Suprapubic skin (tissue), 4 donors: ENCODE results near the gene CSPG4.

Experiments used
- EP300 ChIP-seq: sonication (generic); formaldehyde crosslinking; IDR thresholded peaks from one replicate; pipeline ENCODE4 v1.6.1; 2017; ENCODE audit warnings: antibody characterized with exemption
- POLR2AphosphoS5 ChIP-seq, 3 donors: sonication (generic); formaldehyde crosslinking; IDR thresholded peaks; one replicate each; pipeline ENCODE4 v1.6.1; 2017; ENCODE audit warnings: antibody characterized with exemption in 3 of 3
- TF ChIP-seq, protein P1 (sequence below), 2 donors: fragments of 200-600 bp in 1 of 2; fragments of 450-650 bp in 1 of 2; sonication (generic) in 1 of 2; IDR thresholded peaks; one replicate each; pipeline ENCODE4 v1.5.1; 2016 to 2019; ENCODE audit warnings: antibody characterized with exemption in 2 of 2, mild to moderate bottlenecking in 1 of 2, moderate library complexity in 1 of 2

DNA sequence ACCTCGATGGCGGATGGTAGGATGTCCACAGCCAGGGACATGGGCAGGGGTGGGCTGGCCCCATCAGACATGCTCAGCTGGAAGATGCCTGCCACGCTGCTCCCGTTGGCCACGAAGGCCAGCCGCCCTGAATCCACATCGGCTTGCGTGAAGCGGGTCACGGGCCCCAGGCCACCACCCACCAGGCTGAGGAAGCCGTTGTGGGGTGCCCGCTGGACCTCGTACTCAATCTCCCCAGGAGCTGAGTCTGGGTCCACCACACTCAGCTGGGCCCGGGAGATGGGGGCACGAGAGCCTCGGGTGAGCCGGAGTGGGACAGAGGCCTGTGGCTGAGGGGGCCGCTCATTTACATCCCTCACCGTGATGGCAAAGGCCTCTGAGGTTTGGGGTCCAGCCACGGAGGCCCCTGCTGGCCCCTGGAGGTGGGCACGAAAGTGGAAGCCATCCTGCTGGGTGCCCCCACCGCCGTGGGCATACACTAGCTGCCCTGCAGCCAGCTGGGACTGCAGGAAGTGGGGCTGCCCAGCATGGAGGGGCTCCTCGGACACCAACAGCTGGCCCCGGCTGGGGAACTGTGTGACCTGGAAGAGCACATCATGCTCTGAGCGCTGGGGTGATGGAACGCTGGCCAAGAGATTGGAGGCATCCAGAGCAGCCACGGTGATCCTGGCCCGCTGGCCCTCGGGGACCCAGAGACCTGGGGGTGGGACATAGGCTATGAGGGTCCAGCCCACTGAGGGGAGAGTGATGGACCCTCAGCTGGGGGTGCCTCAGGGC, 35.8 kb downstream of the CSPG4 start:
- TF ChIP-seq, protein P1, sequence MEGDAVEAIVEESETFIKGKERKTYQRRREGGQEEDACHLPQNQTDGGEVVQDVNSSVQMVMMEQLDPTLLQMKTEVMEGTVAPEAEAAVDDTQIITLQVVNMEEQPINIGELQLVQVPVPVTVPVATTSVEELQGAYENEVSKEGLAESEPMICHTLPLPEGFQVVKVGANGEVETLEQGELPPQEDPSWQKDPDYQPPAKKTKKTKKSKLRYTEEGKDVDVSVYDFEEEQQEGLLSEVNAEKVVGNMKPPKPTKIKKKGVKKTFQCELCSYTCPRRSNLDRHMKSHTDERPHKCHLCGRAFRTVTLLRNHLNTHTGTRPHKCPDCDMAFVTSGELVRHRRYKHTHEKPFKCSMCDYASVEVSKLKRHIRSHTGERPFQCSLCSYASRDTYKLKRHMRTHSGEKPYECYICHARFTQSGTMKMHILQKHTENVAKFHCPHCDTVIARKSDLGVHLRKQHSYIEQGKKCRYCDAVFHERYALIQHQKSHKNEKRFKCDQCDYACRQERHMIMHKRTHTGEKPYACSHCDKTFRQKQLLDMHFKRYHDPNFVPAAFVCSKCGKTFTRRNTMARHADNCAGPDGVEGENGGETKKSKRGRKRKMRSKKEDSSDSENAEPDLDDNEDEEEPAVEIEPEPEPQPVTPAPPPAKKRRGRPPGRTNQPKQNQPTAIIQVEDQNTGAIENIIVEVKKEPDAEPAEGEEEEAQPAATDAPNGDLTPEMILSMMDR (IDR thresholded peaks at IDR 0.05) = no peak
- TF ChIP-seq POLR2AphosphoS5 (IDR thresholded peaks at IDR 0.05) (no peak), EP300 (no peak)
